HG02973 (cell line): ENCODE measurements around the gene MFAP2.
"Not testable (repeated sequence)": the region's sequence is repeated elsewhere in the genome, so short reads cannot be mapped to it uniquely, and the experiment has no call there.

Source experiments
- ATAC-seq: cut with Tn5 transposase; IDR thresholded peaks from one replicate; pipeline ENCODE4 v1.9.1; 2021; ENCODE audit warnings: moderate library complexity; ENCODE audit not compliant: unreplicated experiment

Gene MFAP2

DNA sequence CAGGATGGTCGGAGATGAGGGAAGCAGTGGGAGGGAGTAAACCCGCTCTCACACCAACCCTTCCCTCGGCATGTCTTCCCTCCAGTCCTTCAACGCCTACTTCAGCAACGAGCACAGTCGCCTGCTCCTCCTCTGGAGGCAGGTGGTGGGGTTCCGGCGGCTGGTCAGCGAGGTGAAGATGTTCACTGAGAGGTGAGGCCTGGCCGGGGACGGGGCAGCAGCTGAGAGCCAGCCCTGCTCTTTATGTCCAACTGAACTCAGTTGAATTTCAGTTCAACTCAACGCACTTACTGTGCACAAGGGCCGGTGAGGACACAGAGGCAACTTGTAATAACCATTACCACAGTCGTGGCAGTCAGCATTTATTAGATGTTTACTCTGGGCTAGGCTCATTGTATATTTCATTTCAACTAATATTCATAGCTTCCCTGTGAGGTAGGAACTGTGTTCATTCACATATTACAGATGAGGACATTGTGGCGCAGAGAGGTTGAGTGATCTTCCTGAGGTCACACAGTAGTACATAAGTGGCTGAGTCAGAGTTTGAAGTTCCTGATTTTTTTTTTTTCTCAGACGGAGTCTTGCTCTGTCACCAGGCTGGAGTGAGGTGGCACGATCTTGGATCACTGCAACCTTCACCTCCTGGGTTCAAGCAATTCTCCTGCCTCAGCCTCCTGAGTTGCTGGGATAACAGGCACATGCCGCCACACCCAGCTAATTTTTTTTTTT is 49.0 kb downstream of the MFAP2 start:
- ATAC-seq = not testable (repeated sequence)

DNA sequence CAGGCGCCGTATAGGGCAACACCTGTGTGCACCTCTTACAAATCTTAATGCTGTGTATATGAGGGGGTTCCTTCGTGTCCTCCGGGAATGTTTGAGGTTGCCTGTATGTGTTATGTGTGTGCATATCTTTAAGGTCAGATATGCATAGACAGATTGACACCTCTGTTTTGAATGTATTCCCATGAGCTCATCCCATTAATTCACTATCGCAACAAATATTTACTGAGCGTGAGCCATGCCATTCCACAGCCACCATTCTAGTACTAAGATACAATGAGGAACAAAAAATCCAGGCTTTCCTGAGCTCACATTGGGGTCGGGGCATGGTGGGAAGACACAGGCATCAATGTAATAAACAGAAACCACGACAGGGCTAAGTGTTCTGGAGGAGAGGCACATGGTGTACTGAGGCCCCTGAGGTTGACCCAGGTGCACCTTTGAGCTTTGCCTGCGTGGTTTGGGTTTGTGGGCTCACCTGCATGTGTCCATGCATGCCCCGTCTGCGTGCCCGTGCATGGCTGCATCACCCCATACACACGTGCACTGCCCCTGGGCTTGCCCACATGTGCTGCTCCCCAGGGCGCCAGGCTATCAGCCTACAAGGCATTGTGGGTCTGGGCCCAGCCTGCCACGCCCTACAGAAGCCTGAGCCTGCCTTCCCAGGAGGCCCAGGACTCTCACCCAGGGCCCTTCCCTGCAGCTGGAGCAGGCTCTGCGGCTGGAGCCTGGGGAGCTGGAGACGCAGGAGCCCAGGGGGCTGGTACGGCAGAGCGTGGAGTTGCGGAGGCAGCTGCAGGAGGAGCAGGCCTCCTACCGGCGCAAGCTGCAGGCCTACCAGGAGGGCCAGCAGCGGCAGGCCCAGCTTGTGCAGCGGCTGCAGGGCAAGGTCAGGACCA is 51.0 kb downstream of the MFAP2 start:
- ATAC-seq = not testable (repeated sequence)

DNA sequence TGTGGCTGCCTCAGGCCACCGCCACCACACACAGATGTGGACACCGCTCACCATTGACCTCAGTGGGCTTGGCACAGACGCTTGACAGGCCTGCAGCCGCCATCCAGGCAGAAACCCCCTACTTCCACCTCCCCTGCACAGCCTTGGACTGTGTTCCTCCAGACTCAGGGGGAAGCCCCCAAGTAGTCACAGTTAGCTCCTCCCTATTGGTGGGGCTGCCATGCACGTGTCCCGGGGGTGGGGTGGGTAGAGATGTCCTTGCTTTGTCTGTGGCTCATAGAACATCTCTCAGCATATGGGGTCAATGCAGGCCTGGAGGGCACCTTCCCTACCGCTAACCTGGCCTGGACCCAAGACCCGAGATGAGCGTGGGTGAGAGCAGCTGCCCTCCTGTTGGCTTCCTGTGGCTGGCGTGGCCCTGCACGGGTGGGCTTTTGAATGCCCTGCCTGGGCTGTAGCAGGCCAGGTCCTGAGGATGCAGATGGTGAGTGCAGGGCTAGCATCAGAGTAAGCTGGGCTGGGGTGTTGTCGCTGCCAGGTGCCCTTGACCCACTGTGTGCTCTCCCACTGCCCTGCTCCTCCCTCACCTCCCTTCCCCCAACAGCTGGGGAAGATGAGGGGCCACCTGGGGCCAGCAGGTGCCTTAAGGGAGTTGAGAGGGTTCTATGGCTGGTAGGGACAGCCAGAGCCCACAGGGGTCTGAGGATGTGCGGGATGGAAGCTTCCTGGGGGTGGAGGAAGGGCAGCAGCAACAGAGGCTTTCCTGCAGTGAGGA is 52.5 kb downstream of the MFAP2 start:
- ATAC-seq = no peak

DNA sequence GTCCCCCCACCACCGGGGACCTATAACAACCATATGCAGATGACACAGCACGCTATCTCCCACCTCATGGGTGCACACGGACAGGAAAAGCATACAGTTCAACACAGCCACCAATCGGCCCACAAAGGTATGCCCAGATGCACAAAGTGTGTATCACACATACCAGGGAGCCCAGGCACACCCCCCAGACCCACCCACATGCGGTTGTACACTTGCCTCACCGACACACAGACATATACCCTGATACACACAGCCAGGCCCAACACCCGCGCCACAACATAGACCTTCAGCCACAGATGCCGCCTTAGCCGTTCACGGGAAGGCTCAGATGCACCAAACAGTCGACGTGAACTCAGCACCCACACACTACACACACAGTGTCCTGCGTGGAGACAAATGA is 53.2 kb downstream of the MFAP2 start:
- no peak for ATAC-seq

DNA sequence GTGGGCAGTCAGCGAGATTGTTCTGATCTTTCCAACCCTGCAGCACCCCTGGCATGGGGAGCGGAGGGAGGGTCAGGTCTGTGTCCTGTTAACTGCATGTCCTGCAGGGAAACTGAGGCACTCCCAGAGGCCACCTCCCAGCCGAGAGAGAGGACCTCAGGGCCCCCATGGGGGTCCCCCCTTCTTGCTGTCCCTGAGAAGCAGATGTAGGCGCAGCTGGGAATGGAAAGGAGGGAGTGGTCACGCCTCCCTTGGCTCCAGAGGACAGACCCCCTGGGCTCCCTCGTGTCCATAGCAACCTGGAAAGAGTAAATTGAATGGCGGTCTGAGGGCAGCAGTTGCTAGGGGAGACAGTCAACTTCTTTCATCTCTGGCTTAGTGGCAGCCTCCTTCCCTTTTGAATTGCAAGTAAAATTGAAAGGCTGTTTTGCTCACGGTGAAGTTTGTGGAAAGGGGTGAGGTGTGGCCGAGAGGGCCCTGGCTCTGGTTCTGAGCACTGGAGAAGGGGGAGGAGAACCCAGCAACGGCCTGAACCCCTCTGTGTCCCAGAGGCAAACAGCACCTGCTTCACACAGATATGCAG is 53.8 kb downstream of the MFAP2 start:
- no peak for ATAC-seq

DNA sequence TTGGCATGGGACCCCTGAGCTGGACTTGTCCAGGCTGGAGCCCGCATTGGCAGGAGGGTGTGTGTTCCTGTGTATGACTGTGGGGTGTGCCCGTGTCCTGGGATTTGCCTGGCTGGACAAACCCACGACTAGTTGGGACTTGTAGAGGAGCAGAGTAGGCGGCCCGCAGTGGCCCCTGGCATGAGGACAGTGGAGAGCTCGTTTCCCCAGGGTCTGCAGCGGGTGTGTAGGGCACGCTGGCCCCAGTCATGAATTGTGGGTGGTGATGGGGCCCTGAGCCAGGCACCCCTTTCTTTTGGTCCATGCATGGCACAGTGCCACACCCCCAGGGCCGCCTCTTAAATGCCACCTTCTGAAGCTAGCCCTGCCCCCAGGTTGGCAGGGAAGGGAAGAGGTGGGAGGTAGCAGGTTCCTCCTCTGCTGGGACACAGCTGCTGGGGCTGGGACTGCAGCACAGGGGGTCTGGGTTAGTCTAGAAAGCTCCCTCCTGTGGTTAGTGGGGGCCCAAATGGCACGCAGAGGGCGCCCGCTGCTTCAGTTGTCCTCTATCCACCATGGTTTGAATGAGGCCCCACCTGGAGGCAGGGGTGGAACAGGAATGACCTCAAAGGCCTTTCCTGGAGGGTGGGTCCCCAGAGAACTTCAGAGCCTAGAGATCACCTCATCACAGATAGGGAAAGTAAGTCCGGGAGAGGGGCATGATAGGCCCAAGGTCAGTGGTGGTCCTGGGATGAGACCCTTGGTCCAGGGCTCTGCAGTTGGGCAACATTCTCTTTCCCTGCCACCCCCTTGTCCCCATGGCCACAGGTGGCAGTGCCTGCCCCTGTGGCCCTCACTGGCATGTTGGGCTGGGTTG is 54.6 kb downstream of the MFAP2 start:
- no peak for ATAC-seq

DNA sequence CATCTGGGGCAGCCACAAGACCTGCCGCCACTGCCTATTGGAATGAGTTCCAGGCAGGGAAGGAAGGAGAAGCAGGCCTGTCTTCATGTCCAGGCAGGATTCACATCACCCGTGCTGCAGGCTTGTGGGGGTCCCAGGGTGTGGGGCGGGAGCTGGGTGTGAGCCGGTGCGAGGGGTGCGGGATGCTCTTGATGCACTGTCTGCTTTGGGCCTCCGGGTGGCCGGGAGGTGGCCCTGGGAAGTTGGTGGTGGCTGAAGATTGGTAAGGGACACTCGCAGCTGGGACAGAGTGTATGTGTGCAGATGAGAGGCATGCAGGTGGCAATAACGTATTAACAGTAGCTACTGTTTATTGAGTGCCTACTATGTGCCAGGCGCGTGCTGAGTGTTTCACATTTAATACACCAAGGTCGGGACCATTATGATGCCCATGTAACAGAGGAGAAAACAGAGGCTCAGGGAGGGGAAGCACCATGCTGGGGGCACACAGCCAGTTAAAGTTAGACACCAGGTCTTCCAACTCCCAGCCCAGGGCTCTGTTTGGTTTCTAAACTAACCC is 55.4 kb downstream of the MFAP2 start:
- ATAC-seq = no peak
